Mucosa of descending colon (tissue), 3 donors: ENCODE measurements around the gene ZNF660. TPM values are rescaled to one million over a fixed set of nuclear protein-coding genes. Genes with fewer than 3 reads are reported as not detected.
"Not testable (repeated sequence)": the region's sequence is repeated elsewhere in the genome, so short reads cannot be mapped to it uniquely, and the experiment has no call there.

Experiments used
- ATAC-seq: fragments of 200-7000 bp; cut with Tn5 transposase; one replicate; pipeline ENCODE4 v1.9.1; 2020; ENCODE audit warnings: mild to moderate bottlenecking, moderate library complexity
- DNase-seq, 3 donors: peaks; one replicate each; pipeline ENCODE4 v3.0.0-alpha.2; 2020
- H3K36me3 ChIP-seq: fragments of 200-600 bp; one replicate; pipeline ENCODE4 v1.8.0; 2021; ENCODE audit warnings: low read depth, mild to moderate bottlenecking
- H3K4me1 ChIP-seq: fragments of 200-600 bp; one replicate; pipeline ENCODE4 v1.8.0; 2021; ENCODE audit warnings: low read depth, mild to moderate bottlenecking
- H3K4me3 ChIP-seq: fragments of 200-600 bp; one replicate; pipeline ENCODE4 v1.8.0; 2021; ENCODE audit warnings: mild to moderate bottlenecking
- H3K9me3 ChIP-seq: fragments of 200-600 bp; one replicate; pipeline ENCODE4 v1.8.0; 2021; ENCODE audit warnings: mild to moderate bottlenecking
- CTCF ChIP-seq: fragments of 200-600 bp; IDR thresholded peaks from one replicate; pipeline ENCODE4 v1.8.0; 2022; ENCODE audit warnings: antibody characterized with exemption, mild to moderate bottlenecking
- intact Hi-C, 2 donors: fragments of 100-400 bp; cut with DNase I in 1 of 2; cut with micrococcal nuclease in 1 of 2; formaldehyde crosslinking; loops; one replicate each; pipeline versions ENCODE4 v1.11.0 to v1.11.1; 2022; cut with DNase I, micrococcal nuclease
- total RNA-seq, 3 donors: library from RNA; stranded (reverse); fragmentation: NEBNext Ultra II Directional in 2 of 3; extraction: Animal tissue kit (Norgen Biotek cat#: 25700) in 2 of 3; gene quantifications; one replicate each; pipeline versions ENCODE4 v1.2.1 to v1.2.4, GENCODE V29; 2021 to 2023
- donor health status: DM: no; HTN: no; CAD: no; lungs with moderate emphysema.
- donor health status: DM: no; HTN: no; CAD: no.
- donor health status: DM: no; HTN: yes; CAD: no.

The ZNF660 gene
- total RNA-seq, 3 donors from 2014 or later = 0.67 to 4.6 (median 1.1) TPM

- H3K9me3 ChIP-seq, ATAC-seq, H3K4me3 ChIP-seq, DNase-seq, H3K36me3 ChIP-seq, H3K4me1 ChIP-seq, intact Hi-C loops: not testable (repeated sequence)
Measured at GRCh38 chr3:44578924-44579515, 5.7 kb upstream of the ZNF660 start.

GRCh38 chr3:44579749-44580148, 5.0 kb upstream of the ZNF660 start:
- H3K36me3 ChIP-seq, H3K4me1 ChIP-seq, intact Hi-C loops, ATAC-seq, H3K9me3 ChIP-seq, H3K4me3 ChIP-seq, DNase-seq: not testable (repeated sequence)

- H3K9me3 ChIP-seq, H3K4me3 ChIP-seq, DNase-seq, H3K36me3 ChIP-seq, intact Hi-C loops, ATAC-seq, H3K4me1 ChIP-seq: not testable (repeated sequence)
Measured at GRCh38 chr3:44580971-44581370, 3.8 kb upstream of the ZNF660 start.

GRCh38 chr3:44596621-44597020, 11.9 kb downstream of the ZNF660 start:
- H3K36me3 ChIP-seq = no peaks in the 10 kb centered on the region
- DNase-seq (no peak), ATAC-seq (no peak)
- no peak for TF ChIP-seq CTCF
- no peak overlapping the region for H3K4me3 ChIP-seq
- peaks cover 46% of the 10 kb centered on the region for H3K9me3 ChIP-seq
- intact Hi-C loops = no loop called here
- no peaks in the 10 kb centered on the region for H3K4me1 ChIP-seq

GRCh38 chr3:44601749-44602148, 17.0 kb downstream of the ZNF660 start:
- no peak for TF ChIP-seq CTCF
- intact Hi-C loops = no loop called here
- DNase-seq (no peak), ATAC-seq (no peak)
- H3K36me3 ChIP-seq = no peaks in the 10 kb centered on the region
- no peak overlapping the region for H3K4me3 ChIP-seq
- no peaks in the 10 kb centered on the region for H3K4me1 ChIP-seq
- H3K9me3 ChIP-seq = peaks cover 7% of the 10 kb centered on the region

GRCh38 chr3:44612678-44613077, 27.9 kb downstream of the ZNF660 start:
- Histone ChIP-seq H3K9me3 (peaks cover 4% of the 10 kb centered on the region), H3K4me3 (no peak overlapping the region), H3K4me1 (no peaks in the 10 kb centered on the region), H3K36me3 (no peaks in the 10 kb centered on the region)
- no peak for ATAC-seq
- DNase-seq = no peak
- no peak for TF ChIP-seq CTCF
- intact Hi-C loops = no loop called here

GRCh38 chr3:44624749-44625480, 40.2 kb downstream of the ZNF660 start, which contains the start of gene ZNF197:
Gene ZNF197 (plus strand): TSS chr3:44625036. CDS start chr3:44629155, 4,119 bp downstream.
- H3K4me3 ChIP-seq = peak within 1 kb of the TSS; percentile 72
- DNase-seq (peak; percentile 84 to 89 (median 87)), ATAC-seq (peak; percentile 100)
- peaks cover 14% of the 10 kb centered on the region for H3K4me1 ChIP-seq
- TF ChIP-seq CTCF = no peak
- intact Hi-C loops = no loop called here
- no peaks in the 10 kb centered on the region for H3K9me3 ChIP-seq
- H3K36me3 ChIP-seq = no peaks in the 10 kb centered on the region
